Fibroblast of villous mesenchyme (primary cell): Measurements from ENCODE around the gene TMC5. TPM values are rescaled to one million over a fixed set of nuclear protein-coding genes. Genes with fewer than 3 reads are reported as not detected.

ENCODE experiments used
- DNase-seq: peaks from one replicate; pipeline ENCODE4 v3.0.0-alpha.2; 2010; ENCODE audit warnings: low read depth
- H3K4me3 ChIP-seq: 2 replicates; pipeline ENCODE4 v1.5.1; 2011; ENCODE audit warnings: low read depth, mild to moderate bottlenecking, low read length
- CTCF ChIP-seq: IDR thresholded peaks from 2 replicates; pipeline ENCODE4 v1.5.1; 2012; ENCODE audit warnings: low read depth, mild to moderate bottlenecking, low read length; ENCODE audit not compliant: insufficient read depth
- total RNA-seq: library from RNA; depleted of rRNA; stranded (reverse); fragments of >200 nt; gene quantifications from 2 replicates; pipeline ENCODE4 v1.2.3, GENCODE V29; 2012

TMC5 gene
- total RNA-seq, 1 donor = not detected

DNA sequence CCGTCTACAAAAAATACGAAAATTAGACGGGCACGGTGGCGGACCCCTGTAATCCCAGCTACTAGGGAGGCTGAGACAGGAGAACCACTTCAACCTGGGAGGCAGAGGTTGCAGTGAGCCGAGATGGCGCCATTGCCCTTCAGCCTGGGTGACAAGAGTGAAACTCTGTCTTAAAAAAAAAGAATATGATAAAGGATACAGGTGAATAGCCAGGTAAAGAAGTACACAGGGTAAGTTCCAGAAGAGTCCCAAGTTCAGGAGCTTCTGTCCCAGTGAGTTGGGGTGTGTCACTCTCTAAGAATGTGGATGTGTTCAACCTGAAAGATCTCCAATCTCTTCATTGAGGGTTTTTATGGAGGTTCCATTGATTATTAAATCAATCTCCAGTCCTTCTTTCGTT lies 6.8 kb downstream of the TMC5 start:
- DNase-seq = no peak
- TF ChIP-seq CTCF = no peak
- H3K4me3 ChIP-seq = no peak overlapping the region

DNA sequence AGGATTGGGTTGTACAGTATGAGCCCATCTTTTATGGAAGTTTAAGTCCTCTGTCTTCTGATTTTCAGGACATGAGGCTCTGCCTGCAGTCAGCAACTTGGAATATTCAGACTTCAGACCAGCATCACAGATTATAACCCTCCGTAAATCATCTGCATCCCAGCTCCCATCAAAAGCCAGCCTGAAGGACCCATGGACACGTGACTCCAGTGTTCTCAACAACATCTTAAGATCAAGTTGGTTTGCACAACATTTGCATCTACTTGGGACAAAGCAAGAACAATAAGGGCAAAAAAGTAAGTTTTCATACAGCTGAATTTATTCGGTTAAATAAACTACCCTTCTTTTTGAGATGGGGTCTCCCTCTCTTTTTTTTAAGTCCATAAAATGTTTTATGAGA lies 12.7 kb downstream of the TMC5 start:
- DNase-seq = no peak
- H3K4me3 ChIP-seq = no peak overlapping the region
- TF ChIP-seq CTCF = no peak

GRCh38 chr16:19431636-19432340 lies 14.1 kb downstream of the TMC5 start:
- no peak for TF ChIP-seq CTCF
- H3K4me3 ChIP-seq = no peak overlapping the region
- DNase-seq = no peak

GRCh38 chr16:19432429-19432828 lies 14.7 kb downstream of the TMC5 start:
- DNase-seq = no peak

GRCh38 chr16:19434584-19434983 lies 16.9 kb downstream of the TMC5 start:
- no peak for DNase-seq
- H3K4me3 ChIP-seq = no peak overlapping the region
- TF ChIP-seq CTCF = no peak

More at GRCh38 chr16:19432429-19432828, 14.7 kb downstream of the TMC5 start:
- TF ChIP-seq CTCF = no peak
- H3K4me3 ChIP-seq = no peak overlapping the region

GRCh38 chr16:19436540-19436939 lies 18.9 kb downstream of the TMC5 start:
- no peak for TF ChIP-seq CTCF
- DNase-seq = no peak
- no peak overlapping the region for H3K4me3 ChIP-seq

- TF ChIP-seq CTCF = no peak
- no peak for DNase-seq
- H3K4me3 ChIP-seq = no peak overlapping the region
These were observed 19.6 kb downstream of the TMC5 start for GRCh38 chr16:19437280-19437679.
